HG03196 (cell line): ENCODE measurements around the gene AKAP7.
"Not testable (repeated sequence)": the region's sequence is repeated elsewhere in the genome, so short reads cannot be mapped to it uniquely, and the experiment has no call there.

Experiments
- ATAC-seq: cut with Tn5 transposase; IDR thresholded peaks from one replicate; pipeline ENCODE4 v1.9.1; 2021; ENCODE audit not compliant: unreplicated experiment

AKAP7 gene

GRCh38 chr6:131135244-131136020 lies at the start of gene AKAP7:
TSS of gene AKAP7 (plus strand) at chr6:131135467. CDS start at chr6:131135764, 297 bp downstream.
- peak; percentile 70 for ATAC-seq

GRCh38 chr6:131090339-131090738 lies 44.9 kb upstream of the AKAP7 start:
- ATAC-seq = not testable (repeated sequence)

- not testable (repeated sequence) for ATAC-seq
Observed at GRCh38 chr6:131091944-131092343, 43.3 kb upstream of the AKAP7 start.

- ATAC-seq = no peak
Observed at GRCh38 chr6:131093334-131093733, 41.9 kb upstream of the AKAP7 start.

- ATAC-seq = no peak
Observed at GRCh38 chr6:131096786-131097185, 38.5 kb upstream of the AKAP7 start.

GRCh38 chr6:131101911-131102680 lies 33.2 kb upstream of the AKAP7 start:
- no peak for ATAC-seq

GRCh38 chr6:131103296-131103695 lies 32.0 kb upstream of the AKAP7 start:
- ATAC-seq = no peak

GRCh38 chr6:131103901-131104300 lies 31.4 kb upstream of the AKAP7 start:
- no peak for ATAC-seq

- ATAC-seq = no peak
Observed at GRCh38 chr6:131107151-131107550, 28.1 kb upstream of the AKAP7 start.

GRCh38 chr6:131112249-131112648 lies 23.0 kb upstream of the AKAP7 start:
- no peak for ATAC-seq

- ATAC-seq = no peak
Observed at GRCh38 chr6:131115651-131116050, 19.6 kb upstream of the AKAP7 start.

GRCh38 chr6:131116321-131116720 lies 18.9 kb upstream of the AKAP7 start:
- ATAC-seq = no peak

GRCh38 chr6:131116755-131117360 lies 18.4 kb upstream of the AKAP7 start:
- no peak for ATAC-seq

- no peak for ATAC-seq
Observed at GRCh38 chr6:131117878-131118277, 17.4 kb upstream of the AKAP7 start.

- ATAC-seq = no peak
Observed at GRCh38 chr6:131122007-131122406, 13.3 kb upstream of the AKAP7 start.

GRCh38 chr6:131122516-131122915 lies 12.8 kb upstream of the AKAP7 start:
- no peak for ATAC-seq

GRCh38 chr6:131124336-131125071 lies 10.8 kb upstream of the AKAP7 start:
- ATAC-seq = no peak

GRCh38 chr6:131125431-131125830 lies 9.8 kb upstream of the AKAP7 start:
- no peak for ATAC-seq

- ATAC-seq = no peak
Observed at GRCh38 chr6:131129689-131130553, 5.3 kb upstream of the AKAP7 start.

GRCh38 chr6:131130554-131130940 lies 4.7 kb upstream of the AKAP7 start:
- no peak for ATAC-seq
